B cell (primary cell): Measurements from ENCODE around the gene CNTN4. TPM values are rescaled to one million over a fixed set of nuclear protein-coding genes. Genes with fewer than 3 reads are reported as not detected.

ENCODE experiments used
- ATAC-seq: fragments of 200-7000 bp; cut with Tn5 transposase; one replicate; pipeline ENCODE4 v1.10.0; 2021; ENCODE audit warnings: low read depth, mild to moderate bottlenecking, moderate number of reproducible peaks, moderate library complexity
- CTCF ChIA-PET: fragments of 350-600 bp; sonication (Branson Sonifier 250); formaldehyde crosslinking; loops from one replicate; lab custom pipeline; 2021; ENCODE audit warnings: antibody characterized with exemption, inconsistent platforms; lab: Charles Lee
- POLR2A ChIA-PET: fragments of 350-600 bp; sonication (Branson Sonifier 250); formaldehyde crosslinking; loops from one replicate; lab custom pipeline; 2021; ENCODE audit warnings: antibody characterized with exemption; lab: Charles Lee
- DNase-seq: peaks from one replicate; pipeline ENCODE4 v3.0.0; 2013
- H2AFZ ChIP-seq: 2 replicates; pipeline ENCODE4 v1.6.1; 2012; ENCODE audit warnings: mild to moderate bottlenecking, low read depth, low read length; ENCODE audit not compliant: insufficient read depth, poor library complexity, severe bottlenecking
- H3K27ac ChIP-seq, 2 donors: 1 replicate in 1 of 2; 2 replicates in 1 of 2; pipeline ENCODE4 v1.5.1; 2012 to 2013; ENCODE audit warnings: low read length in 2 of 2, mild to moderate bottlenecking in 2 of 2, moderate library complexity in 1 of 2
- H3K27me3 ChIP-seq, 4 experiments: fragments of 200-600 bp in 1 of 4; sonication (generic) in 1 of 4; replicated peaks in 1 of 4; 1 replicate in 2 of 4; 2 replicates in 2 of 4; pipeline versions ENCODE4 v1.6.1 to v1.7.0; 2013 to 2016; ENCODE audit warnings: low read length in 3 of 4, mild to moderate bottlenecking in 2 of 4, mixed read lengths in 1 of 4, moderate library complexity in 1 of 4; ENCODE audit not compliant: insufficient read depth in 4 of 4, control insufficient read depth in 3 of 4; ENCODE audit errors: control extremely low read depth in 1 of 4
- H3K36me3 ChIP-seq, 2 experiments: replicated peaks in 1 of 2; 1 replicate in 1 of 2; 2 replicates in 1 of 2; pipeline versions ENCODE4 v1.6.1 to v1.7.1; 2013; ENCODE audit warnings: low read length in 1 of 2; ENCODE audit not compliant: insufficient read depth in 2 of 2, control insufficient read depth in 1 of 2; ENCODE audit errors: control extremely low read depth in 1 of 2, extremely low read depth in 1 of 2
- H3K4me1 ChIP-seq, 2 donors: fragments of 200-600 bp in 1 of 2; sonication (generic) in 1 of 2; 1 replicate in 1 of 2; 2 replicates in 1 of 2; pipeline versions ENCODE4 v1.5.1 to v1.6.1; 2013 to 2017; ENCODE audit warnings: low read length in 2 of 2; ENCODE audit not compliant: control insufficient read depth in 2 of 2, insufficient read depth in 2 of 2
- H3K4me2 ChIP-seq: replicated peaks from 2 replicates; pipeline ENCODE3; 2012; ENCODE audit warnings: mild to moderate bottlenecking, low read depth, low read length; ENCODE audit not compliant: poor library complexity, severe bottlenecking
- H3K4me3 ChIP-seq, 5 experiments: fragments of 200-600 bp in 1 of 5; sonication (generic) in 1 of 5; 1 replicate in 3 of 5; 2 replicates in 2 of 5; pipeline versions ENCODE4 v1.5.1 to v1.7.0; 2011 to 2016; ENCODE audit warnings: low read length in 4 of 5, mild to moderate bottlenecking in 4 of 5, low read depth in 2 of 5, control low read depth in 1 of 5, moderate library complexity in 1 of 5; ENCODE audit not compliant: insufficient read depth in 1 of 5; ENCODE audit errors: control extremely low read depth in 1 of 5, extremely low read depth in 1 of 5
- H3K79me2 ChIP-seq: fragments of 200-600 bp; sonication (generic); one replicate; pipeline ENCODE4 v1.6.0; 2016; ENCODE audit warnings: low read length; ENCODE audit not compliant: control insufficient read depth, insufficient read depth
- H3K9ac ChIP-seq: fragments of 200-600 bp; sonication (generic); 2 replicates; pipeline ENCODE4 v1.6.1; 2017; ENCODE audit warnings: mild to moderate bottlenecking, low read length, moderate library complexity
- H3K9me3 ChIP-seq, 3 donors: one replicate each; pipeline versions ENCODE4 v1.6.1 to v1.7.1; 2013; ENCODE audit warnings: low read length in 2 of 3; ENCODE audit not compliant: control insufficient read depth in 2 of 3, insufficient read depth in 1 of 3; ENCODE audit errors: control extremely low read depth in 1 of 3
- H4K20me1 ChIP-seq: 2 replicates; pipeline ENCODE4 v1.6.0; 2012; ENCODE audit warnings: mild to moderate bottlenecking, low read length; ENCODE audit not compliant: insufficient read depth, control insufficient read depth, poor library complexity, severe bottlenecking
- H3K27ac Mint-ChIP-seq: one replicate; pipeline ENCODE4 v1.8.0; 2021; ENCODE audit warnings: mixed read lengths
- H3K27me3 Mint-ChIP-seq: one replicate; pipeline ENCODE4 v1.8.0; 2021; ENCODE audit warnings: mixed read lengths
- H3K4me1 Mint-ChIP-seq: one replicate; pipeline ENCODE4 v1.8.0; 2021; ENCODE audit warnings: mixed read lengths
- H3K4me3 Mint-ChIP-seq: one replicate; pipeline ENCODE4 v1.8.0; 2021; ENCODE audit warnings: mixed read lengths
- H3K9me3 Mint-ChIP-seq: one replicate; pipeline ENCODE4 v1.8.0; 2022; ENCODE audit warnings: mixed read lengths; ENCODE audit not compliant: insufficient read depth
- EZH2 ChIP-seq: IDR thresholded peaks from 2 replicates; pipeline ENCODE4 v1.6.1; 2012; ENCODE audit warnings: borderline replicate concordance, low read depth, mild to moderate bottlenecking, moderate library complexity, low read length; ENCODE audit not compliant: insufficient read depth, poor library complexity, severe bottlenecking
- WGBS: methylation state at CpG from one replicate; pipeline ENCODE4 v1.1.5; 2013; ENCODE audit warnings: missing lambda C conversion rate; ENCODE audit not compliant: insufficient coverage; 5-methylcytosine and 5-hydroxymethylcytosine counted together
- intact Hi-C: fragments of 100-400 bp; cut with micrococcal nuclease; formaldehyde crosslinking; loops from one replicate; pipeline ENCODE4 v1.10.0; 2022
- polyA plus RNA-seq: library from polyadenylated mRNA; depleted of rRNA; stranded (reverse); fragments of >200 nt; gene quantifications from 2 replicates; pipeline ENCODE4 v1.2.3, GENCODE V29; 2012
- total RNA-seq, 2 donors: library from RNA; stranded (reverse); fragments of 120-200 nt in 1 of 2; gene quantifications; 1 replicate in 1 of 2; 2 replicates in 1 of 2; pipeline versions ENCODE4 v1.2.3 to v1.2.4, GENCODE V29; 2013 to 2022
- TF ChIP-seq, protein P1 (sequence below): fragments of 200-600 bp; IDR thresholded peaks from one replicate; pipeline ENCODE4 v1.8.0; 2022; ENCODE audit warnings: antibody characterized with exemption, mild to moderate bottlenecking

Gene CNTN4
- total and polyA plus RNA-seq, 2 donors (not counting 1 experiment from before 2014, with no cell fraction given): 0.05 TPM; not detected in 1

DNA sequence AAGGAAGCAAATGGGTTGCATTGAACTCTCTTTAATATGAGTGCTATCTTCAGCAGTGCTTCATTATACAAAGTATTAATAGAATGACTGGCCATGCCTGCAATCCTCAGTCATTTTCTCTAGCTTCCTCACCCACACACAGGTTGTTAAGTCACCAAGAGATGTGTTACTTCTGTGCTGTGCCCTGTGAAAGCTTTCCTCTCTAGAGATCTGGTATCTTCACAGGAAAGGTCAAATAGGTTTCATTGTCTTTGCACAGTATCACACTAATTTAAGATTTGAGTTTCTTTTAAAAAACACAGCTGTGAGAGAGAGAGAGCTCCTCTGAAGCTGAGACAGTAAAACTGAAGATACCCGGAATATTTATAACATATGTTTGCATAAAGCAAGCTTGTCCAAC, 278.6 kb downstream of the CNTN4 start:
- H4K20me1 ChIP-seq: no peaks in the 10 kb centered on the region
- H3K79me2 ChIP-seq: no peaks in the 10 kb centered on the region
- H3K27me3 ChIP-seq: no peaks in the 10 kb centered on the region
- H3K4me3 Mint-ChIP-seq: no peak overlapping the region
- WGBS: no CpG with 5 or more reads among the region's 1 CpG
- ATAC-seq (no peak), DNase-seq (no peak)
- H3K4me1 ChIP-seq: no peaks in the 10 kb centered on the region
- no peaks in the 10 kb centered on the region for H3K27me3 Mint-ChIP-seq
- no peak overlapping the region for H2AFZ ChIP-seq
- TF ChIP-seq, protein P1, sequence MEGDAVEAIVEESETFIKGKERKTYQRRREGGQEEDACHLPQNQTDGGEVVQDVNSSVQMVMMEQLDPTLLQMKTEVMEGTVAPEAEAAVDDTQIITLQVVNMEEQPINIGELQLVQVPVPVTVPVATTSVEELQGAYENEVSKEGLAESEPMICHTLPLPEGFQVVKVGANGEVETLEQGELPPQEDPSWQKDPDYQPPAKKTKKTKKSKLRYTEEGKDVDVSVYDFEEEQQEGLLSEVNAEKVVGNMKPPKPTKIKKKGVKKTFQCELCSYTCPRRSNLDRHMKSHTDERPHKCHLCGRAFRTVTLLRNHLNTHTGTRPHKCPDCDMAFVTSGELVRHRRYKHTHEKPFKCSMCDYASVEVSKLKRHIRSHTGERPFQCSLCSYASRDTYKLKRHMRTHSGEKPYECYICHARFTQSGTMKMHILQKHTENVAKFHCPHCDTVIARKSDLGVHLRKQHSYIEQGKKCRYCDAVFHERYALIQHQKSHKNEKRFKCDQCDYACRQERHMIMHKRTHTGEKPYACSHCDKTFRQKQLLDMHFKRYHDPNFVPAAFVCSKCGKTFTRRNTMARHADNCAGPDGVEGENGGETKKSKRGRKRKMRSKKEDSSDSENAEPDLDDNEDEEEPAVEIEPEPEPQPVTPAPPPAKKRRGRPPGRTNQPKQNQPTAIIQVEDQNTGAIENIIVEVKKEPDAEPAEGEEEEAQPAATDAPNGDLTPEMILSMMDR: no peak
- no peak for TF ChIP-seq EZH2
- H3K27ac Mint-ChIP-seq: no peak overlapping the region
- H3K4me2 ChIP-seq: no peak overlapping the region
- no peaks in the 10 kb centered on the region for H3K9me3 ChIP-seq
- ChIA-PET CTCF (no interaction called here), POLR2A (no interaction called here)
- H3K36me3 ChIP-seq: no peaks in the 10 kb centered on the region
- no peaks in the 10 kb centered on the region for H3K9me3 Mint-ChIP-seq
- no peak overlapping the region for H3K27ac ChIP-seq
- H3K9ac ChIP-seq: no peak overlapping the region
- intact Hi-C loops: no loop called here
- no peak overlapping the region for H3K4me3 ChIP-seq
- H3K4me1 Mint-ChIP-seq: no peaks in the 10 kb centered on the region

DNA sequence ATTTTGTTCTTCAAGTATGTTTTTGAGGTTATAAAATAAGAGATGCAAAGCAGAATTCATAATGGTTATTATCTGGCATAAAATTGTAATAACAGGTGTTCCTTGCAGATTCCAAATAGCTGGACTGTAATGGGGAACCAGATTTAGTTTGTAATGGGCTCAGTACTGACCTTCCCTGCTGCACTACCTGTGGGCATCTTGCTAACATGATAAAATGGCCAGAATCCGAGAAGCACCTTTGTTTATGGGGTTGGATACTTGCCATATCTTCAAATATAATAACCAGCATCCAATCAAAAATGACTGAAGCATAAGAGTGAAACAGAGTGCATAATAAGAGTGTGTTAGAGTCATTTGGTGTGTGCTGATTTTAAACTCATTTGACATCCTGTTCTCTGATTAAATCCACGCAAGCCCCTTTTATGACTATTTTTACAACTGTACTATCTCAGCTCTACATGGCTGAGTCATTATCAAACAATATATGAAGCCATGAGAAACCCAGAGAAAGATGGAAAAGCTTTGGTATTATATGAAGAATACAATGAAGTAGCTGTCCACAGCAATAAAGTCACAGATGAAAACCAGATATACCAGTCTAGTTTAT, 292.4 kb downstream of the CNTN4 start:
- Histone ChIP-seq H3K4me3 (no peak overlapping the region), H3K79me2 (no peaks in the 10 kb centered on the region), H3K27me3 (no peaks in the 10 kb centered on the region), H2AFZ (no peak overlapping the region), H3K4me1 (no peaks in the 10 kb centered on the region), H3K36me3 (no peaks in the 10 kb centered on the region), H3K27ac (no peak overlapping the region), H4K20me1 (no peaks in the 10 kb centered on the region), H3K9ac (no peak overlapping the region), H3K4me2 (no peak overlapping the region), H3K9me3 (peaks cover 0 to 1% (median 0%) of the 10 kb centered on the region in 3 donors)
- intact Hi-C loops: no loop called here
- no peak for TF ChIP-seq EZH2
- TF ChIP-seq, protein P1: no peak
- ATAC-seq (no peak), DNase-seq (no peak)
- Mint-ChIP-seq H3K27ac (no peak overlapping the region), H3K4me3 (no peak overlapping the region), H3K4me1 (no peaks in the 10 kb centered on the region), H3K27me3 (no peaks in the 10 kb centered on the region), H3K9me3 (peaks cover 3% of the 10 kb centered on the region)
- ChIA-PET POLR2A (no interaction called here), CTCF (no interaction called here)
- no CpG with 5 or more reads among the region's 2 CpGs for WGBS
